ENCODE results near the gene TTC23. TPM values are rescaled to one million over a fixed set of nuclear protein-coding genes. Genes with fewer than 3 reads are reported as not detected.

Gene TTC23
- polyA plus RNA-seq, 1 donor (not counting 4 experiments of a cell fraction or from before 2014, with no cell fraction given) = 6.7 TPM

DNA sequence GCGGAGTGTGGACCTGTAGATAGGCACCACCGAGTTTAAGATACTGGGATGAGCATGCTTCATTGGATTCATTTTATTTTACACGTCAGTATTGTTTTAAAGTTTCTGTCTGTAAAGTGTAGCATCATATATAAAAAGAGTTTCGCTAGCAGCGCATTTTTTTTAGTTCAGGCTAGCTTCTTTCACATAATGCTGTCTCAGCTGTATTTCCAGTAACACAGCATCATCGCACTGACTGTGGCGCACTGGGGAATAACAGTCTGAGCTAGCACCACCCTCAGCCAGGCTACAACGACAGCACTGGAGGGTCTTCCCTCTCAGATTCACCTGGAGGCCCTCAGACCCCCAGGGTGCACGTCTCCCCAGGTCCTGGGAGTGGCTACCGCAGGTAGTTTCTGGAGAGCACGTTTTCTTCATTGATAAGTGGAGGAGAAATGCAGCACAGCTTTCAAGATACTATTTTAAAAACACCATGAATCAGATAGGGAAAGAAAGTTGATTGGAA lies 115.0 kb downstream of the TTC23 start:
- H3K4me3 ChIP-seq (ENCODE audit: control insufficient read depth in 2 of 3, extremely low read depth in 1 of 3, insufficient read depth in 2 of 3, low read depth in 1 of 3, low read length in 3 of 3) = no peak overlapping the region
- H2AFZ ChIP-seq (ENCODE audit: control insufficient read depth, low read length) = no peak overlapping the region
- no peak overlapping the region for H3K27ac ChIP-seq (ENCODE audit: control insufficient read depth, insufficient read depth, low read length)
- TF ChIP-seq, protein P1, sequence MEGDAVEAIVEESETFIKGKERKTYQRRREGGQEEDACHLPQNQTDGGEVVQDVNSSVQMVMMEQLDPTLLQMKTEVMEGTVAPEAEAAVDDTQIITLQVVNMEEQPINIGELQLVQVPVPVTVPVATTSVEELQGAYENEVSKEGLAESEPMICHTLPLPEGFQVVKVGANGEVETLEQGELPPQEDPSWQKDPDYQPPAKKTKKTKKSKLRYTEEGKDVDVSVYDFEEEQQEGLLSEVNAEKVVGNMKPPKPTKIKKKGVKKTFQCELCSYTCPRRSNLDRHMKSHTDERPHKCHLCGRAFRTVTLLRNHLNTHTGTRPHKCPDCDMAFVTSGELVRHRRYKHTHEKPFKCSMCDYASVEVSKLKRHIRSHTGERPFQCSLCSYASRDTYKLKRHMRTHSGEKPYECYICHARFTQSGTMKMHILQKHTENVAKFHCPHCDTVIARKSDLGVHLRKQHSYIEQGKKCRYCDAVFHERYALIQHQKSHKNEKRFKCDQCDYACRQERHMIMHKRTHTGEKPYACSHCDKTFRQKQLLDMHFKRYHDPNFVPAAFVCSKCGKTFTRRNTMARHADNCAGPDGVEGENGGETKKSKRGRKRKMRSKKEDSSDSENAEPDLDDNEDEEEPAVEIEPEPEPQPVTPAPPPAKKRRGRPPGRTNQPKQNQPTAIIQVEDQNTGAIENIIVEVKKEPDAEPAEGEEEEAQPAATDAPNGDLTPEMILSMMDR (optimal IDR thresholded peaks at IDR 0.05 in 1 of 3, IDR thresholded peaks at IDR 0.05 in 1 of 3, conservative IDR thresholded peaks at IDR 0.05 in 1 of 3; ENCODE audit: extremely low read depth in 1 of 3, insufficient read depth in 2 of 3, low read length in 3 of 3) = no peak
- no peak for TF ChIP-seq EZH2 (IDR thresholded peaks at IDR 0.05; ENCODE audit: low read length)
- H3K4me2 ChIP-seq (ENCODE audit: control insufficient read depth, extremely low read depth, insufficient read depth, low read depth, low read length) = no peak overlapping the region
- peaks cover 0 to 9% of the 10 kb centered on the region in 2 experiments for H3K36me3 ChIP-seq (ENCODE audit: control insufficient read depth in 2 of 2, extremely low read depth in 1 of 2, insufficient read depth in 2 of 2, low read length in 2 of 2)
- H4K20me1 ChIP-seq (ENCODE audit: control insufficient read depth, extremely low read depth, insufficient read depth, low read length) = no peaks in the 10 kb centered on the region
- DNase-seq (ENCODE audit: low read depth, low spot score) (no peak), FAIRE-seq (no peak)
- H3K9me3 ChIP-seq (ENCODE audit: control insufficient read depth, low read depth, low read length) = no peaks in the 10 kb centered on the region
- no peaks in the 10 kb centered on the region for H3K27me3 ChIP-seq (ENCODE audit: control insufficient read depth, extremely low read depth, insufficient read depth, low read length)
- H3K9me1 ChIP-seq (ENCODE audit: control insufficient read depth, extremely low read depth, insufficient read depth, low read length) = no peaks in the 10 kb centered on the region
- dilution Hi-C loops (cut with MboI; ENCODE audit: extremely low pct_ligation_motif_present, low sequenced_read_pairs) = no loop called here
- H3K9ac ChIP-seq (ENCODE audit: control insufficient read depth, extremely low read depth, insufficient read depth, low read length) = no peak overlapping the region
- H3K4me1 ChIP-seq (ENCODE audit: control insufficient read depth, extremely low read depth, insufficient read depth, low read length) = no peaks in the 10 kb centered on the region
- H3K79me2 ChIP-seq (ENCODE audit: control insufficient read depth, insufficient read depth, low read length) = no peaks in the 10 kb centered on the region

DNA sequence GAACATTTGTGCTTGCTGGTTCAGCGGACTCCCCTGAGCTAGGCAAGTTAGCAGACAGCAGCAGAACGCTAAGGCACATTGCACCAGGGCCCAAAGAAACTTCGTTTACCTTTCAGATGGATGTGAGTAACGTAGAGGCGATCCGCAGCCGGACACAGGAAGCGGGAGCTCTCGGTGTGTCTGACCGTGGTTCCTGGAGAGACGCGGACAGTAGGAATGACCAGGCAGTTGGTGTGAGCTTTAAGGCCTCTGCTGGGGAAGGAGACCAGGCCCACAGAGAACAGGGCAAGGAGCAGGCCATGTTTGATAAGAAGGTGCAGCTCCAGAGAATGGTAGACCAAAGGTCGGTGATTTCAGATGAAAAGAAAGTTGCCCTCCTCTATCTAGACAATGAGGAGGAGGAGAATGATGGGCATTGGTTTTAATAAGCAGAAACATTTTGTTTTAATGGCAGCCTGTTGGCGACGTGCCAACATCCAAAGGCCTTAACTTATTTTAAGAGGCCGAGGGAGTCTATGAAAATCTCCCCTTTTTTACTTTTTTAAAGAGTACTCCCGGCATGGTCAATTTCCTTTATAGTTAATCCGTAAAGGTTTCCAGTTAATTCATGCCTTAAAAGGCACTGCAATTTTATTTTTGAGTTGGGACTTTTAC lies 116.6 kb downstream of the TTC23 start:
- Histone ChIP-seq H3K36me3 (ENCODE audit: control insufficient read depth in 2 of 2, extremely low read depth in 1 of 2, insufficient read depth in 2 of 2, low read length in 2 of 2) (peaks cover 0 to 7% of the 10 kb centered on the region in 2 experiments), H3K9me1 (ENCODE audit: control insufficient read depth, extremely low read depth, insufficient read depth, low read length) (no peaks in the 10 kb centered on the region), H2AFZ (ENCODE audit: control insufficient read depth, low read length) (no peak overlapping the region), H4K20me1 (ENCODE audit: control insufficient read depth, extremely low read depth, insufficient read depth, low read length) (no peaks in the 10 kb centered on the region), H3K4me1 (ENCODE audit: control insufficient read depth, extremely low read depth, insufficient read depth, low read length) (no peaks in the 10 kb centered on the region), H3K9ac (ENCODE audit: control insufficient read depth, extremely low read depth, insufficient read depth, low read length) (no peak overlapping the region), H3K4me3 (ENCODE audit: control insufficient read depth in 2 of 3, extremely low read depth in 1 of 3, insufficient read depth in 2 of 3, low read depth in 1 of 3, low read length in 3 of 3) (no peak overlapping the region), H3K4me2 (ENCODE audit: control insufficient read depth, extremely low read depth, insufficient read depth, low read depth, low read length) (no peak overlapping the region), H3K79me2 (ENCODE audit: control insufficient read depth, insufficient read depth, low read length) (no peaks in the 10 kb centered on the region), H3K9me3 (ENCODE audit: control insufficient read depth, low read depth, low read length) (no peaks in the 10 kb centered on the region), H3K27me3 (ENCODE audit: control insufficient read depth, extremely low read depth, insufficient read depth, low read length) (no peaks in the 10 kb centered on the region), H3K27ac (ENCODE audit: control insufficient read depth, insufficient read depth, low read length) (no peak overlapping the region)
- no peak for TF ChIP-seq EZH2 (IDR thresholded peaks at IDR 0.05; ENCODE audit: low read length)
- TF ChIP-seq, protein P1 (optimal IDR thresholded peaks at IDR 0.05 in 1 of 3, IDR thresholded peaks at IDR 0.05 in 1 of 3, conservative IDR thresholded peaks at IDR 0.05 in 1 of 3; ENCODE audit: extremely low read depth in 1 of 3, insufficient read depth in 2 of 3, low read length in 3 of 3) = no peak
- FAIRE-seq = no peak
- dilution Hi-C loops (cut with MboI; ENCODE audit: extremely low pct_ligation_motif_present, low sequenced_read_pairs) = no loop called here
- DNase-seq (ENCODE audit: low read depth, low spot score) = no peak
